Right lobe of liver (tissue), 4 donors: ENCODE data around the gene SNRPB2.

ENCODE experiments used
- POLR2A ChIP-seq: fragments of 450-650 bp; IDR thresholded peaks from one replicate; pipeline ENCODE4 v1.6.1; 2017; ENCODE audit warnings: antibody characterized with exemption, mild to moderate bottlenecking
- TF ChIP-seq, protein P1 (sequence below), 4 donors: fragments of 200-600 bp in 3 of 4; fragments of 450-650 bp in 1 of 4; IDR thresholded peaks; one replicate each; pipeline versions ENCODE4 v1.5.1 to v1.8.0; 2016 to 2022; ENCODE audit warnings: antibody characterized with exemption in 4 of 4, mild to moderate bottlenecking in 2 of 4
- donor health status: DM: no; HTN: no; CAD: no.
- donor health status: DM: no; HTN: no; CAD: no.
- donor health status: DM: no; HTN: yes; CAD: no.

DNA sequence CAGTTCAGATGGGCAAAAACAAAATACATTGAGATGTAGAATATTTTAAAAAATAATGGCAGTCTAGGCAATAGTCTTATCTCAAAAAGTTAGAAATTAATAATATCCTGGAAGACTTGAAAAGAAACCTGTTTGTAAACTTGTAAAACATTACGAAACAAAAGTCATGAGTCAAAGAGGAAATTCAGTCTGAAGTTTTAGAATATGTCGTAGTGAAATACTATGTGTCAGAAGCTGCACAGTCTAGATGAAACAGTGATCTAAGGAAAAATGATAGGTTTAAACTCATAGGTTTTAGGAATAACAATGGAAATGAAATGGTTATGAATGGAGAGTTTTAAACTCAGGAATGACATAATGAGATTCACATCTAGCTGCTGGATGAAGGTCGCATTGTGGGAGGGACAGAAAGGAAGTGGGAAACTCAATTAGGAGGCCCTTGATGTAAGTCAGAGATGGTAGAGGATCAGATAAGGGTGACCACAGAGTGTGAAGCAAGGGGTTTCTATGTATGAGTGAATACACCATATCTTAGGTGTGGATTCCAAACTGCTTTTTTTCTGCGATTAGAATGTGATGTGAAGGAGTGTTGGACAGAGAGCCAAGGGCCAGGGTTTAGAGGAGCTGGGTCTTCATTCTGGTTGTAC lies 2.8 kb downstream of the SNRPB2 start:
- no peak for TF ChIP-seq POLR2A
- TF ChIP-seq, protein P1, sequence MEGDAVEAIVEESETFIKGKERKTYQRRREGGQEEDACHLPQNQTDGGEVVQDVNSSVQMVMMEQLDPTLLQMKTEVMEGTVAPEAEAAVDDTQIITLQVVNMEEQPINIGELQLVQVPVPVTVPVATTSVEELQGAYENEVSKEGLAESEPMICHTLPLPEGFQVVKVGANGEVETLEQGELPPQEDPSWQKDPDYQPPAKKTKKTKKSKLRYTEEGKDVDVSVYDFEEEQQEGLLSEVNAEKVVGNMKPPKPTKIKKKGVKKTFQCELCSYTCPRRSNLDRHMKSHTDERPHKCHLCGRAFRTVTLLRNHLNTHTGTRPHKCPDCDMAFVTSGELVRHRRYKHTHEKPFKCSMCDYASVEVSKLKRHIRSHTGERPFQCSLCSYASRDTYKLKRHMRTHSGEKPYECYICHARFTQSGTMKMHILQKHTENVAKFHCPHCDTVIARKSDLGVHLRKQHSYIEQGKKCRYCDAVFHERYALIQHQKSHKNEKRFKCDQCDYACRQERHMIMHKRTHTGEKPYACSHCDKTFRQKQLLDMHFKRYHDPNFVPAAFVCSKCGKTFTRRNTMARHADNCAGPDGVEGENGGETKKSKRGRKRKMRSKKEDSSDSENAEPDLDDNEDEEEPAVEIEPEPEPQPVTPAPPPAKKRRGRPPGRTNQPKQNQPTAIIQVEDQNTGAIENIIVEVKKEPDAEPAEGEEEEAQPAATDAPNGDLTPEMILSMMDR (IDR thresholded peaks at IDR 0.05) = no peak
